HG03159 (cell line): ENCODE data around the gene RARRES2.

Experiments used
- ATAC-seq: cut with Tn5 transposase; IDR thresholded peaks from one replicate; pipeline ENCODE4 v1.9.1; 2021; ENCODE audit warnings: mild to moderate bottlenecking, moderate library complexity; ENCODE audit not compliant: unreplicated experiment

The RARRES2 gene

GRCh38 chr7:150377196-150377595, 35.8 kb upstream of the RARRES2 start:
- no peak for ATAC-seq

- no peak for ATAC-seq
Measured at GRCh38 chr7:150376560-150376959, 35.1 kb upstream of the RARRES2 start.

- ATAC-seq, result no peak
Measured at GRCh38 chr7:150375662-150376521, 34.5 kb upstream of the RARRES2 start.

DNA sequence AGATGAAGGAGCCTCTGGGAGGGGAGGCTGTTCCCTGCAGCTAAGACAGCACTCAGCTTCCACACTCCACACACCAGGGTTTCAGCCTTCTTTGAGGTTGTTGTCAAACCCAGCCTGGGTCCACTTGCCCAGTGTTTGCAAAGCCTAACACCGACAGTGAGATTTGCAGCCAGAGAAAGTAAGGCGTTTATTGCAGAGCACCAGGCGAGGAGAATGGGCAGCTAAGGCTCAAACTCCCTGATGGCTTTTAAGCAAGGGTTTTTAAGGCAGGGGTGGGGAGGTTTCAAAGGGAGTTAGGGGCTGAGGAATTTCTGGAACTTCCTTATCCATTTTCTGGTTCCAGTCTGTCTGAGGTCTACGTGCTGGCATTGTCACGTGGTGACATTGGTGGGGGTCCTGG, 33.0 kb upstream of the RARRES2 start:
- ATAC-seq, result no peak

- ATAC-seq, result no peak
Measured at GRCh38 chr7:150374026-150374425, 32.6 kb upstream of the RARRES2 start.

GRCh38 chr7:150373049-150373801, 31.8 kb upstream of the RARRES2 start:
- no peak for ATAC-seq

DNA sequence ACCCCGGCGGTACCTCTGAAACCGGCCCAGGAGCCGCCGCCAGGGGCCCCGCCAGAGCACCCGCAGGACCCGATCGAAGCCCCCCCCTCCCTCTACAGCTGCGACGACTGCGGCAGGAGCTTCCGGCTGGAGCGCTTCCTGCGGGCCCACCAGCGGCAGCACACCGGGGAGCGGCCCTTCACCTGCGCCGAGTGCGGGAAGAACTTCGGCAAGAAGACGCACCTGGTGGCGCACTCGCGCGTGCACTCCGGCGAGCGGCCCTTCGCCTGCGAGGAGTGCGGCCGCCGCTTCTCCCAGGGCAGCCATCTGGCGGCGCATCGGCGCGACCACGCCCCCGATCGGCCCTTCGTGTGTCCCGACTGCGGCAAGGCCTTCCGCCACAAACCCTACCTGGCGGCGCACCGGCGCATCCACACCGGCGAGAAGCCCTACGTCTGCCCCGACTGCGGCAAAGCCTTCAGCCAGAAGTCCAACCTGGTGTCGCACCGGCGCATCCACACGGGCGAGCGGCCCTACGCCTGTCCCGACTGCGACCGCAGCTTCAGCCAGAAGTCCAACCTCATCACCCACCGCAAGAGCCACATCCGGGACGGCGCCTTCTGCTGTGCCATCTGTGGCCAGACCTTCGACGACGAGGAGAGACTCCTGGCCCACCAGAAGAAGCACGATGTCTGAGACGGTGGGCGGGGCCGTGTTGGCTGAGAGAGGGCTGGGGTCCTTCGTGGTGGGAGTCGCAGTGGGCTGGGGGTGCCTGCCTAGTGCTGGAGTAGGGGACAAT, 31.0 kb upstream of the RARRES2 start:
- ATAC-seq, result no peak

GRCh38 chr7:150371996-150372270, 30.5 kb upstream of the RARRES2 start:
- ATAC-seq, result no peak

- no peak for ATAC-seq
Measured at GRCh38 chr7:150371131-150371995, 29.9 kb upstream of the RARRES2 start.

- no peak for ATAC-seq
Measured at GRCh38 chr7:150370612-150371071, 29.2 kb upstream of the RARRES2 start.

DNA sequence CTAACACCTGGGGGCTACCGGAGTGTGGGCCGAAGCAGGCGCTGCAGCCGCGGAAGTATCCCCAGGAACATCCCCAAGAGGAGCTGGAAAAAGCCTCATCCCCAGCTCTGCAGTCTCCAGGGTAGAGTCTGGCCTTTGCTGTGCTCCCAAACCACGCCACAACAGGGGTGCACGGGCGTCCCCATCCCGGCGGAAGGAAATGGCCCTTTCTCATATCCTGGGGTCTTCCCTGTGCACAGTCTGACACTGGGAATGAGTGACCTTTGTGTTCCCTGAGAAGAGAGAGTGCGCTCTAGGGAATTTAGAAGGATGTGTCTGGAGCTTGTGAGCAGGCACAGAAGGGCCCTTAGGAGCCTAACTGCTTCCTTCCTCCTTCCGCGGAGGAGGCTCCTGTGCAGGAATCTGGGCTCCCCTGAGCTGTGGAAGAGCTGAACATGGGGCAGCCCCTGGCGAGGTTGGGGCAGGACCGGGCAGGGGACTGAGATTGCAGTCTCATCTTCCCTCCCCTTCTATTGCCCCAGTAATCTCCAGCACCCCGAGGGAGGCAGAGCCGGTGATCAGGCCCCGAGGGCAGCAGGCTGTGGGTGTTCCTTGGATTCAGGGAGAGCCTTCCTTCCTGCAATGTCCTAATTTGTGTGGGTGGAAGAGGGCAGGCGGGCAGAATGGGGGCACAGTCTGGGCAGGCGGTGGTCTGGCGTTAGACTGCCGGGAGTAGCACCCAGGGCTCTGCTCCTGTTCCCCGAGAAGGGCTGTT, 28.5 kb upstream of the RARRES2 start:
- no peak for ATAC-seq

DNA sequence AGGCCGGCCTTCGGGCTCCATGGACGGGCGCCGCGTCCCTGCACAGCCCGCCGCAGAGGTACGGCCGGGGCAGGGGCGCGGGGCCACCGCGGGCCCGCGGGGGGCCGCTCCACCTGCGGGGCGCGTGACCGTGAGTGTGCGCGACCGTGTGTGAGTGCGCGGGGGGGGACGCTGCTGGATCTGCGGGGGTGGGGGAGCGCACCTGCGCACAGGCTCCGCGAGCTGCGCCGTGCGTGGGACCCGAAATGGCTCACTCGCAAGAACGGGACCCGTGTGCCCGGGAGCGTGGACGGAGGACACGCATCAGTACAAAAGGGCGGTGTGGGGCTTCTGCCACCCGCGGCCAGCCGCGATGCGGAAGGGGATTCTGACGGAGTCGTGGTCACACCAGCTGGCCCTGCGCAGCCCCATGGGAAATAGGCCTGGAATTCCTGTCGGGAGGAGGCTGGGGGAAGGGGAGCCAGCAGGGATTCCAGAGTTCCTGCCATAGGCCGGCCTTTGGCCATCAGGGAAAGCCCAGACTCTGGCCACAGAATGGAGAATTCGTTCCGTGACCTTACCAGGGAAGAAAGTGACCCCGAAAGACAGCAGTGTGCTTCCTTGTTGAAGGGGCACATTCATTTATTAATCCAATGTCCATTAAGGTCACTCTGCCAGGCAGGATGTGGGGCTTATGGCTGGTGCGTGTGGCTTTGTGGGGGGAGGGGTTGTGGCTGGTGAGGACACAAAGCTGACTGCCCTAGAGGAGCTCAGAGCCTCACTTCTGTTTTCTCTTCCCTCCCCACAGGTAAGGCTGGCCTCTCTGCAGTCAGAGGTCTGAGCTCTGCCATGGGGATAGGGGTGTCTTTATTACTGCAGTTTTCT, 27.7 kb upstream of the RARRES2 start:
- ATAC-seq, result peak; percentile 40

DNA sequence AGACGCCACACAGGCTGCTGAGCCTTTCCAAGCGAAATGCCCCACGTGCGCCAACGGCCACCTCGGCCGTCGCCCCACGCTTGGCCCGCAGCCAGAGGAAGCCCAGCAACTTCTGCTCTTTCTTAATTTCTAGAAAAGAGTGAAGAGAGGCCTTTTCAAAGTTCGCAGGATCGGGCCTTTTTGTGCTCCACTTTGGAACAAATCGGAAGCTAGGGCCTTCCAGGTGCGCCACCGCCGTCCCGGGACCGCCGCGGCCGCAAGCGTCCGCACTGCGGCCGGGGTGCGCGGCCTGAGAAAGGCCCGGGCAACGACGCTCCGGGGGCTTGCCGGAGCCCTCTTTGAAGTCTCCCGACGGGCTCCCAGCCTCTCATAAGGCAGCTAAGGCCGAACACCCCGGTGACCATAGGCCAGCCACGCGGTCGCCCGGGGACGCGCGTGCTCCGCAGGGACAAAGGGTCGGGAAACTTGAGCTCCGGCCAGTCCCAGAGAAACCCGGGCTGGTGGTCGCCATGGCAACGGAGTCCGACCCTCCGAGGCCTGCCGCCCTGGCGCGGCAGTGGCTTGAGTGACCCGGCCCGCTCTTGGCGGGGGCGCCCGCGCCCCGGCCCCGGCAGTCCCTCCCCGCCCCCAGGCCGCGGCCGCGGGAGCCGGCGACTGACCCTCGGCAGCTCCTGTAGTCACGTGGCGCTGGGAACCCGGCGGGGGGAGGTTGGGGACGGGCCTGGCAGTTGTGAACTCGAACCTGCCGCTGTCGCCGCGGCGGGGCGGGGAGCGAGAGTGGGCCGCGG, 26.9 kb upstream of the RARRES2 start, which contains the start of gene REPIN1:
Gene REPIN1, plus strand, starts transcription at position 727 of the 788 bp plus-strand sequence. CDS start 890 bp downstream, outside the sequence.
- peak; percentile 47 for ATAC-seq

DNA sequence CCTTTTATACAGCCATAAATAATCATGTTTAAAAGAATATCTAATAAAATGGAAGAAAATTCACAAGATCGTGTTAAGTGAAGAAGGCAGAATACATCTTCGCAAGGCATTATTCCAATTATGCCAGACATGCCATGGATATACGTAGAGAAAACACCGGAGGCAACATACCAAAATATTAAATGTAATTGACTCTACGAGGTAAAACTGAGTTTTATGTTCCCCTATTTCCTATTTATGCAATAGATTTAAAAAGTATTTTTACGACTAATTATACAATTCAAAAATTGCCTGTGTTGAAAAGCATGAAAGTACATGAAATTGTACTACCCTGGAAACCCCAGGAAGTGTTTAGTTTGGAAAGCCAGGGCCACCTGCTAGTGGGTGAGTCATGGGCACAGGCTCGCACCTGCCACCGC, 26.3 kb upstream of the RARRES2 start:
- ATAC-seq, result no peak

DNA sequence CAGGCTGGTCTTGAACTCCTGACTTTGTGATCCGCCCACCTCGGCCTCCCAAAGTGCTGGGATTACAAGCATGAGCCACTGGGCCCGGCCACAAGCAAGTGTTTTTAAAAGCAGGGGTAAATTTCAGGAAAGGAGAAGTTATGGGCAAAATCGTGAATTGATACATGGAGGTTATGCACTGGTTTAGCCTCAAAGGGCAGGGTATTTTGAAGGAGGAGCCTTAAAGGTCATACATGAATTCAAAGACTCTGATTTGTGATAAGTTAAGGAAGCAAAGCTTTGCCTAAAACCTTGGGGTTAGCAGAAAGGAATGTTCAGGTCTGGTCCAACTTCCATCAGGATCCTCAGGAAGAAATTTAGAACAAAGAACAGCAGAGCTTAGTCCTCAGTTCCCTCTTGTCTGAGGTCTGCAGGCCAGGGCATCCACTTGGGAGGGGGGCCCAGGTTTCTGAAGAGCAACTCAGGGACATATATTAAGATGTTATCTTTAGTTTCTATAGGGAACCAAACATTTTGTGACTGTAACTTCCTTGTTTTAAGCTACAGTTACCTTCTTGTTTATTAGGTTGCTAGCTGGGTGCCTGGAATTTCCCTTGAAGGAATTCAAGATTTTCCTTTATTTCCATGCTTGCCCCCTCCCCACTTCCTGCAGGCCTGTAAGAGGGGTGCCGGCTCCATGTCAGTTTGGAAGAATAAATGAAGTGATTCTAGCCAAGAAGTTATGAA, 24.4 kb upstream of the RARRES2 start:
- no peak for ATAC-seq

DNA sequence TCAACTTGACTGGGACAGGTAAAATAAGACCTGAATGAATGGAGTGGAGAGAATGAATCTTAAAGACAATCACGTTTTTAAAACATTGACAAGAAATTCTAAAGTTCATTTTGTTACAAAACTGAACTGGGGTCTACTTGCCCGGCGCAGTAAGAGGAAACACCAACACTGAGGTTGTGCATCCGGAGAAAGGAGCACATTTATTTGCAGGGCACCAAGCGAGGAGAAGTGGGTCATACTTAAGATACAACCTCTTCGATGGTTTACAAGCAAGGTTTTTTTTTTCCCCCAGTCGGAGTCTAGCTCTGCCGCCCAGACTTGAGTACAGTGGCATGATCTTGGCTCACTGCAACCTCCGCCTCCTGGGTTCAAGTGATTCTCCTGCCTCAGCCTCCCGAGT, 23.8 kb upstream of the RARRES2 start:
- ATAC-seq, result no peak

DNA sequence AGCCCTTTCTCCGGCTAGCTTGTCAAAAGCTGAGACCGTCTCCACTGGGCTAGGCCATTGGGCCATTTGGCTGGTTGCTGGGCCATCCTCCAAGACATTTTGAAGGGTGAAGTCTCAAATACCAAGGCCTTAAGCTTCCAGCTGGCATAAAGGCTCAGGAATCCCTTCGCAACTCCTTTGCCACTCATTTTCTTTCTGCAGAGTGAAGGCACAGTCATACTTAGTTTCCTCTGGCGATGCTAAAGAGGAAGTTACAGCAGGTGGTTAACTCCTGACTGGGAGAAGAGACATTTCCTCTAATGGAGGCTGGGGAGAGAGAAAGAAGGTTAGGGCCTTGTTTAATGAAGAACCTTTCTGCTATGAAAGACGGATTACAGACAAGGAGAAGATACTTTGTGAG, 22.4 kb upstream of the RARRES2 start:
- no peak for ATAC-seq
